Measurements from ENCODE around the gene KRT76. TPM values are rescaled to one million over a fixed set of nuclear protein-coding genes. Genes with fewer than 3 reads are reported as not detected.

KRT76 gene
- total and polyA plus RNA-seq, 10 of the 15 experiments (the other 5 are each of a cell fraction or from before 2014, with no cell fraction given): not detected

GRCh38 chr12:52769946-52770345, 7.2 kb downstream of the KRT76 start (continued):
- TF ChIP-seq LARP7 (IDR thresholded peaks at IDR 0.05) (no peak), KLF5 (IDR thresholded peaks at IDR 0.05; ENCODE audit: partially characterized antibody) (no peak), FOXM1 (IDR thresholded peaks at IDR 0.05; ENCODE audit: low read depth, low read length) (no peak)

DNA sequence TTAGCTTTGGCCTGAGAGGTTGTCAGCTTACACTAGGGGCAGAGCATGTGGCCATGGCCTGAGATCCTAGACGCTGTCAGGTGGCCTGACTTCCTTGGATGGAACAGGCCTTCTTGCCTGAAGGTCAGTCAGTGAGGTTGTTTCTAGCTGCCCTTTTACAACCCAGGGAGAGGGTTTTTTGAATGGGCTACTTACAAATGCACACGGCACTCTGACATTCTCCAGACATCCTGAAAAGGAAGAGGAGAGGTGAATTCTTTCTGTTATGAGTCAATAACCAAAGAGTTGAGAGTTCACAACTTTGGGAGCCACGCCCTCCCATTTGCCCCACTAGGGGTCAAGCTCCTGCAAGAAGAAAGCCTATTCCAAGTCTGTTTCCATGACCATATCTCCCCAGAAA, 7.8 kb downstream of the KRT76 start:
- BruUV-seq (replicated peaks): no TSS peak
- in situ Hi-C loops (cut with MboI): no loop called here
- Histone ChIP-seq H3K27me3 (replicated peaks in 1 of 2; ENCODE audit: control insufficient read depth in 2 of 2, insufficient read depth in 2 of 2, low read length in 1 of 2) (peaks cover 0 to 5% of the 10 kb centered on the region in 2 experiments; a peak in 2 of 4 replicates), H3K36me3 (ENCODE audit: control insufficient read depth in 2 of 2, insufficient read depth in 2 of 2, low read length in 1 of 2) (no peaks in the 10 kb centered on the region), H4K20me1 (ENCODE audit: control insufficient read depth, insufficient read depth) (no peaks in the 10 kb centered on the region), H3K4me1 (ENCODE audit: control insufficient read depth, insufficient read depth, low read length) (no peaks in the 10 kb centered on the region), H2AFZ (ENCODE audit: control insufficient read depth, low read depth, low read length) (no peak overlapping the region), H3K9me3 (replicated peaks; ENCODE audit: control insufficient read depth, insufficient read depth, low read length) (no peaks in the 10 kb centered on the region), H3K9ac (ENCODE audit: control insufficient read depth, insufficient read depth, low read length) (no peak overlapping the region), H3K79me2 (ENCODE audit: control insufficient read depth, insufficient read depth, low read length) (no peaks in the 10 kb centered on the region), H3K27ac (ENCODE audit: control insufficient read depth, insufficient read depth) (no peak overlapping the region), H3K4me2 (ENCODE audit: control insufficient read depth, insufficient read depth) (no peak overlapping the region), H3K4me3 (no peak overlapping the region)
- SMC1A ChIA-PET (ENCODE audit: uncharacterized antibody, unreplicated experiment): no interaction called here
- DNase-seq (ENCODE audit: low read depth, low spot score) (no peak), FAIRE-seq (no peak), ATAC-seq (no peak)
- CTCF ChIA-PET: no interaction called here
- intact Hi-C loops (cut with micrococcal nuclease; ENCODE audit: unreplicated experiment): no loop called here
- WGBS (ENCODE audit: insufficient coverage, insufficient replicate concordance, low lambda C conversion rate, missing lambda C conversion rate): 3% methylated on average over 3 of the region's 3 CpGs
- POLR2A ChIA-PET: no interaction called here
- TF ChIP-seq CBFB (IDR thresholded peaks at IDR 0.05; ENCODE audit: low read depth) (no peak), SIN3A (IDR thresholded peaks at IDR 0.05; ENCODE audit: low read depth, low read length) (no peak), NR2C1 (IDR thresholded peaks at IDR 0.05) (no peak), FOXK2 (IDR thresholded peaks at IDR 0.05) (no peak), NR2C2 (IDR thresholded peaks at IDR 0.05; ENCODE audit: borderline replicate concordance, control insufficient read depth, insufficient read length, low read depth) (no peak), KDM1A (IDR thresholded peaks at IDR 0.05; ENCODE audit: borderline replicate concordance) (no peak), POLR2AphosphoS5 (IDR thresholded peaks at IDR 0.05; ENCODE audit: low read length) (no peak), SMAD1 (IDR thresholded peaks at IDR 0.05; ENCODE audit: low read depth, partially characterized antibody) (no peak), NFXL1 (IDR thresholded peaks at IDR 0.05; ENCODE audit: borderline replicate concordance) (no peak), SUPT20H (IDR thresholded peaks at IDR 0.05; ENCODE audit: borderline replicate concordance, control insufficient read depth, low read depth, low read length) (no peak), MEF2B (IDR thresholded peaks at IDR 0.05; ENCODE audit: partially characterized antibody, poor library complexity, severe bottlenecking) (no peak), SMAD5 (IDR thresholded peaks at IDR 0.05; ENCODE audit: low read depth) (no peak), NKRF (conservative IDR thresholded peaks at IDR 0.05) (no peak), NR2F1 (conservative IDR thresholded peaks at IDR 0.05) (no peak)
- TF ChIP-seq, protein P1, sequence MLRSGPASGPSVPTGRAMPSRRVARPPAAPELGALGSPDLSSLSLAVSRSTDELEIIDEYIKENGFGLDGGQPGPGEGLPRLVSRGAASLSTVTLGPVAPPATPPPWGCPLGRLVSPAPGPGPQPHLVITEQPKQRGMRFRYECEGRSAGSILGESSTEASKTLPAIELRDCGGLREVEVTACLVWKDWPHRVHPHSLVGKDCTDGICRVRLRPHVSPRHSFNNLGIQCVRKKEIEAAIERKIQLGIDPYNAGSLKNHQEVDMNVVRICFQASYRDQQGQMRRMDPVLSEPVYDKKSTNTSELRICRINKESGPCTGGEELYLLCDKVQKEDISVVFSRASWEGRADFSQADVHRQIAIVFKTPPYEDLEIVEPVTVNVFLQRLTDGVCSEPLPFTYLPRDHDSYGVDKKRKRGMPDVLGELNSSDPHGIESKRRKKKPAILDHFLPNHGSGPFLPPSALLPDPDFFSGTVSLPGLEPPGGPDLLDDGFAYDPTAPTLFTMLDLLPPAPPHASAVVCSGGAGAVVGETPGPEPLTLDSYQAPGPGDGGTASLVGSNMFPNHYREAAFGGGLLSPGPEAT (IDR thresholded peaks at IDR 0.05; ENCODE audit: low read depth): no peak
- TF ChIP-seq, protein P2, sequence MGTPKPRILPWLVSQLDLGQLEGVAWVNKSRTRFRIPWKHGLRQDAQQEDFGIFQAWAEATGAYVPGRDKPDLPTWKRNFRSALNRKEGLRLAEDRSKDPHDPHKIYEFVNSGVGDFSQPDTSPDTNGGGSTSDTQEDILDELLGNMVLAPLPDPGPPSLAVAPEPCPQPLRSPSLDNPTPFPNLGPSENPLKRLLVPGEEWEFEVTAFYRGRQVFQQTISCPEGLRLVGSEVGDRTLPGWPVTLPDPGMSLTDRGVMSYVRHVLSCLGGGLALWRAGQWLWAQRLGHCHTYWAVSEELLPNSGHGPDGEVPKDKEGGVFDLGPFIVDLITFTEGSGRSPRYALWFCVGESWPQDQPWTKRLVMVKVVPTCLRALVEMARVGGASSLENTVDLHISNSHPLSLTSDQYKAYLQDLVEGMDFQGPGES (IDR thresholded peaks at IDR 0.05): no peak
- RAD21 ChIA-PET (ENCODE audit: unreplicated experiment): no interaction called here

Measured in GM12878 (cell line).